Testis (tissue), 3 donors: ENCODE data around the gene ZACN. TPM values are rescaled to one million over a fixed set of nuclear protein-coding genes. Genes with fewer than 3 reads are reported as not detected.

Experiments
- DNase-seq: peaks from one replicate; pipeline ENCODE4 v3.0.0-alpha.2; 2019
- H3K27ac ChIP-seq, 2 donors: fragments of 200-600 bp; sonication (generic); one replicate each; pipeline ENCODE4 v1.5.1; 2019
- H3K27me3 ChIP-seq: fragments of 200-600 bp; sonication (generic); one replicate; pipeline ENCODE4 v1.5.1; 2019
- H3K36me3 ChIP-seq: fragments of 200-600 bp; sonication (generic); one replicate; pipeline ENCODE4 v1.5.1; 2017; ENCODE audit warnings: low read depth; ENCODE audit errors: missing control alignments
- H3K4me1 ChIP-seq: fragments of 200-600 bp; sonication (generic); one replicate; pipeline ENCODE4 v1.5.1; 2019
- H3K4me3 ChIP-seq, 2 donors: fragments of 200-600 bp; sonication (generic); one replicate each; pipeline ENCODE4 v1.5.1; 2017 to 2019
- H3K9me3 ChIP-seq: fragments of 200-600 bp; sonication (generic); one replicate; pipeline ENCODE4 v1.5.1; 2017
- CTCF ChIP-seq, 3 experiments: fragments of 450-650 bp in 2 of 3; fragments of 200-600 bp in 1 of 3; sonication (generic) in 1 of 3; IDR thresholded peaks; one replicate each; pipeline ENCODE4 v1.5.1; 2016 to 2019; ENCODE audit warnings: antibody characterized with exemption in 3 of 3, mild to moderate bottlenecking in 2 of 3, moderate library complexity in 1 of 3
- POLR2A ChIP-seq: fragments of 450-650 bp; IDR thresholded peaks from one replicate; pipeline ENCODE4 v1.6.1; 2017; ENCODE audit warnings: antibody characterized with exemption, mild to moderate bottlenecking, moderate library complexity
- WGBS, 2 donors: methylation state at CpG; one replicate each; pipeline ENCODE4 v1.1.5; 2018; 5-methylcytosine and 5-hydroxymethylcytosine counted together
- intact Hi-C: fragments of 100-400 bp; cut with DNase I; formaldehyde crosslinking; loops from one replicate; pipeline ENCODE4 v1.15.1; 2023; ENCODE audit warnings: low total_unique reads
- polyA plus RNA-seq: library from polyadenylated mRNA; stranded (reverse); fragments of 350-450 nt; fragmentation: Illumina TruSeq; extraction: RNeasy Lipid Tissue Mini Kit (QIAGEN cat#74804); gene quantifications from one replicate; pipeline ENCODE4 v1.2.3, GENCODE V29; 2014; ENCODE audit warnings: low read depth, low replicate concordance; ENCODE audit not compliant: insufficient read depth
- total RNA-seq, 2 donors: library from RNA; depleted of rRNA; stranded (reverse); fragments of >200 nt; gene quantifications; one replicate each; pipeline ENCODE4 v1.2.3, GENCODE V29; 2016

ZACN gene
- total and polyA plus RNA-seq, 3 donors from 2014 or later, result 0.13 to 0.31 TPM; not detected in 1

GRCh38 chr17:76094046-76094445 lies 15.1 kb downstream of the ZACN start:
- H3K4me1 ChIP-seq, result no peaks in the 10 kb centered on the region
- H3K4me3 ChIP-seq, result no peak overlapping the region
- H3K27ac ChIP-seq, result no peak overlapping the region
- no peak for TF ChIP-seq CTCF (IDR thresholded peaks at IDR 0.05)
- TF ChIP-seq POLR2A, result no peak
- no peaks in the 10 kb centered on the region for H3K9me3 ChIP-seq
- no peaks in the 10 kb centered on the region for H3K27me3 ChIP-seq
- 93 to 94% methylated on average over 10 to 11 of the region's 11 CpGs for WGBS, 2 donors
- intact Hi-C loops, result no loop called here
- no peaks in the 10 kb centered on the region for H3K36me3 ChIP-seq
- no peak for DNase-seq

GRCh38 chr17:76095943-76096342 lies 17.0 kb downstream of the ZACN start:
- Histone ChIP-seq H3K9me3 (no peaks in the 10 kb centered on the region), H3K27ac (no peak overlapping the region), H3K4me3 (no peak overlapping the region), H3K4me1 (no peaks in the 10 kb centered on the region), H3K36me3 (no peaks in the 10 kb centered on the region), H3K27me3 (no peaks in the 10 kb centered on the region)
- intact Hi-C loops, result no loop called here
- WGBS, 2 donors, result 94 to 97% methylated on average over 13 of the region's 13 CpGs
- DNase-seq, result no peak
- TF ChIP-seq CTCF (IDR thresholded peaks at IDR 0.05) (no peak), POLR2A (no peak)

- H3K9me3 ChIP-seq, result no peaks in the 10 kb centered on the region
- peaks cover 5% of the 10 kb centered on the region for H3K4me1 ChIP-seq
- no peaks in the 10 kb centered on the region for H3K27me3 ChIP-seq
- 93 to 94% methylated on average over 16 to 19 of the region's 19 CpGs for WGBS, 2 donors
- H3K27ac ChIP-seq, result no peak overlapping the region
- no peak overlapping the region for H3K4me3 ChIP-seq
- no peaks in the 10 kb centered on the region for H3K36me3 ChIP-seq
- DNase-seq, result no peak
- intact Hi-C loops, result no loop called here
- TF ChIP-seq CTCF (IDR thresholded peaks at IDR 0.05) (no peak), POLR2A (no peak)
Measured at GRCh38 chr17:76097716-76098295, 18.8 kb downstream of the ZACN start.

- Histone ChIP-seq H3K36me3 (no peaks in the 10 kb centered on the region), H3K27me3 (no peaks in the 10 kb centered on the region), H3K4me3 (peak overlapping the region; percentile 89 to 94), H3K9me3 (no peaks in the 10 kb centered on the region), H3K4me1 (peaks cover 6% of the 10 kb centered on the region), H3K27ac (peak overlapping the region; percentile 81 to 83)
- intact Hi-C loops, result no loop called here
- no peak for DNase-seq
- 0 to 2% methylated on average over 2 to 4 of the region's 4 CpGs for WGBS, 2 donors
- TF ChIP-seq POLR2A (no peak), CTCF (IDR thresholded peaks at IDR 0.05) (no peak)
Measured at GRCh38 chr17:76102944-76103273, 23.9 kb downstream of the ZACN start.
